SK-N-SH treated with all-trans-retinoic acid at 6 μM for 48 hours (cell line): ENCODE measurements around the gene RPRD1A.

Experiments
- BACH2 ChIP-seq: fragments of 250-450 bp; sonication (Bioruptor Pico); IDR thresholded peaks from 2 replicates; pipeline ENCODE4 v1.9.0; 2021; ENCODE audit warnings: mild to moderate bottlenecking, borderline replicate concordance
- OSR1 ChIP-seq: fragments of 250-450 bp; sonication (Bioruptor Pico); IDR thresholded peaks from 2 replicates; pipeline ENCODE4 v1.8.0; 2022; ENCODE audit warnings: moderate library complexity, mild to moderate bottlenecking, inconsistent platforms
- PATZ1 ChIP-seq: fragments of 250-450 bp; sonication (Bioruptor Pico); IDR thresholded peaks from 2 replicates; pipeline ENCODE4 v1.8.0; 2020; ENCODE audit warnings: mild to moderate bottlenecking, moderate library complexity, borderline replicate concordance
- POU6F1 ChIP-seq: fragments of 250-450 bp; sonication (Bioruptor Pico); IDR thresholded peaks from 2 replicates; pipeline ENCODE4 v1.8.0; 2021; ENCODE audit warnings: low read depth, mild to moderate bottlenecking, moderate library complexity, borderline replicate concordance
- PPARA ChIP-seq: fragments of 250-450 bp; sonication (Bioruptor Pico); IDR thresholded peaks from 2 replicates; pipeline ENCODE4 v1.5.0; 2020; ENCODE audit warnings: mild to moderate bottlenecking, borderline replicate concordance
- RARB ChIP-seq: fragments of 250-450 bp; sonication (Bioruptor Pico); IDR thresholded peaks from 2 replicates; pipeline ENCODE4 v1.8.0; 2021; ENCODE audit warnings: mild to moderate bottlenecking, moderate library complexity
- ZNF70 ChIP-seq: fragments of 450-650 bp; formaldehyde crosslinking; IDR thresholded peaks from 2 replicates; pipeline ENCODE4 v1.5.0; 2020; ENCODE audit warnings: mild to moderate bottlenecking, moderate library complexity

- TF ChIP-seq OSR1 (CRISPR knock-in tag) (no peak), POU6F1 (CRISPR knock-in tag) (no peak), BACH2 (CRISPR knock-in tag) (no peak), PPARA (no peak), PATZ1 (CRISPR knock-in tag) (no peak), RARB (CRISPR knock-in tag) (no peak), ZNF70 (CRISPR knock-in tag) (no peak)
Measured at GRCh38 chr18:36025025-36025424, 42.3 kb downstream of the RPRD1A start.
